ENCODE data around the gene LSR. TPM values are rescaled to one million over a fixed set of nuclear protein-coding genes. Genes with fewer than 3 reads are reported as not detected.

The LSR gene
- polyA plus RNA-seq, 1 experiment = 0.42 TPM

DNA sequence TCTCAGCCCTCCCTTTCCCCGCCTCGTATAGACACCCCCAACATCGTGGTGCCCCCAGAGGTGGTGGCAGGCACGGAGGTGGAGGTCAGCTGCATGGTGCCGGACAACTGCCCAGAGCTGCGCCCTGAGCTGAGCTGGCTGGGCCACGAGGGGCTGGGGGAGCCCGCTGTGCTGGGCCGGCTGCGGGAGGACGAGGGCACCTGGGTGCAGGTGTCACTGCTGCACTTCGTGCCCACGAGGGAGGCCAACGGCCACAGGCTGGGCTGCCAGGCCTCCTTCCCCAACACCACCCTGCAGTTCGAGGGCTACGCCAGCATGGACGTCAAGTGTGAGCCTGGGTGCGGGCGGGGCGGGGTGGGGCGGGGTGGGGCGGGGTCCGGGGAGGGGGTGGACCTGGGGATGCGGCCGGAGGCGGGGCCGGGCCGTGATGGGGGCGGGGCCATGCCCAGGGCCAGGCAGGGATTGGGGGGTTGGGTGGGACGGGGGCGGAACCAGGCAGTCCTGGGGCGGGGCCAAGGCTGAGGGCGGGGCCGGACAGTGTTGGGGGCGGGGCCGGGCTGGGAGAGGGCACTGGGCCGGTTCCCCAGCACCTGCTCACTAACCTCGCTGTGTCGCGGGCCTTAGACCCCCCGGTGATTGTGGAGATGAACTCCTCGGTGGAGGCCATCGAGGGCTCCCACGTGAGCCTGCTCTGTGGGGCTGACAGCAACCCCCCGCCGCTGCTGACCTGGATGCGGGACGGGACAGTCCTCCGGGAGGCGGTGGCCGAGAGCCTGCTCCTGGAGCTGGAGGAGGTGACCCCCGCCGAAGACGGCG is 50.9 kb downstream of the LSR start:
- no peak for DNase-seq (ENCODE audit: low read depth)
- POLR2A ChIA-PET = no interaction called here
- H3K27me3 ChIP-seq (ENCODE audit: control insufficient read depth, insufficient read depth, low read length) = no peaks in the 10 kb centered on the region
- no peak overlapping the region for H3K4me3 ChIP-seq (ENCODE audit: low read depth, low read length)
- CTCF ChIA-PET = no interaction called here
- H3K36me3 ChIP-seq (ENCODE audit: control insufficient read depth, insufficient read depth, low read length) = no peaks in the 10 kb centered on the region
- TF ChIP-seq, protein P1, sequence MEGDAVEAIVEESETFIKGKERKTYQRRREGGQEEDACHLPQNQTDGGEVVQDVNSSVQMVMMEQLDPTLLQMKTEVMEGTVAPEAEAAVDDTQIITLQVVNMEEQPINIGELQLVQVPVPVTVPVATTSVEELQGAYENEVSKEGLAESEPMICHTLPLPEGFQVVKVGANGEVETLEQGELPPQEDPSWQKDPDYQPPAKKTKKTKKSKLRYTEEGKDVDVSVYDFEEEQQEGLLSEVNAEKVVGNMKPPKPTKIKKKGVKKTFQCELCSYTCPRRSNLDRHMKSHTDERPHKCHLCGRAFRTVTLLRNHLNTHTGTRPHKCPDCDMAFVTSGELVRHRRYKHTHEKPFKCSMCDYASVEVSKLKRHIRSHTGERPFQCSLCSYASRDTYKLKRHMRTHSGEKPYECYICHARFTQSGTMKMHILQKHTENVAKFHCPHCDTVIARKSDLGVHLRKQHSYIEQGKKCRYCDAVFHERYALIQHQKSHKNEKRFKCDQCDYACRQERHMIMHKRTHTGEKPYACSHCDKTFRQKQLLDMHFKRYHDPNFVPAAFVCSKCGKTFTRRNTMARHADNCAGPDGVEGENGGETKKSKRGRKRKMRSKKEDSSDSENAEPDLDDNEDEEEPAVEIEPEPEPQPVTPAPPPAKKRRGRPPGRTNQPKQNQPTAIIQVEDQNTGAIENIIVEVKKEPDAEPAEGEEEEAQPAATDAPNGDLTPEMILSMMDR (IDR thresholded peaks at IDR 0.05; ENCODE audit: insufficient read depth, low read depth, low read length) = no peak

DNA sequence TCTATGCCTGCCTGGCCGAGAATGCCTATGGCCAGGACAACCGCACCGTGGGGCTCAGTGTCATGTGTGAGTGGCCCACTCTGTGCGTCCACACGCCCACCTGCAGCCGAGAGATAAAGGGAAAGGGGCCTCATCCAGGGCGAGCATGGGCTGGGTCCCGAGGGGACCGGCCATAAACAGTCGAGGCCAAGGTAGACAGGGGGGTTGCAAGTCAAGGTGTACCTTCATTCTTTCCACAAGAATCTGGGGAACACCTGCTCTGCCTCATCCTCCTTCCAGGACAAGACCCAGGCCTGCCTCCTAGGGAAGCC is 51.5 kb downstream of the LSR start:
- CTCF ChIA-PET = no interaction called here
- TF ChIP-seq, protein P1 (IDR thresholded peaks at IDR 0.05; ENCODE audit: insufficient read depth, low read depth, low read length) = no peak
- Histone ChIP-seq H3K27me3 (ENCODE audit: control insufficient read depth, insufficient read depth, low read length) (no peaks in the 10 kb centered on the region), H3K4me3 (ENCODE audit: low read depth, low read length) (no peak overlapping the region), H3K36me3 (ENCODE audit: control insufficient read depth, insufficient read depth, low read length) (no peaks in the 10 kb centered on the region)
- DNase-seq (ENCODE audit: low read depth) = no peak
- POLR2A ChIA-PET = no interaction called here

DNA sequence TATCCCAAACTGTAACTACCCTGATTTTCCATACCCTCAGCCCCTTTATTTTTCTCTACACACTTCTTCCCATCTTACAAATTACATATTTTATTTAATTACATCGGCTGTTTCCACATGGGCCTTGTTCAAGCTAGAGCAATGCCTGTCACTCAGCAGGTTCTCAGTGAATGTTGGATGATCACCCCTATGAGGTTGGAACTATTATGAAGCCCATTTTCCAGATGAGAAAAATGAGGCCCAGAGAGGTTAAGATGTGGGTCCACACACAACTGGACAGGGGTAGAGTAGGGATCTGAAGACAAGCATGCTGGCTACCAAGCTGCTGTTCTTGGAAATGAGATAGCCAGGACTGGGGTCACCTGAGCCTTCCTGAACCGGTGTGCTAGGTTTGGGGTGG is 53.2 kb downstream of the LSR start:
- ChIA-PET POLR2A (no interaction called here), CTCF (no interaction called here)
- TF ChIP-seq, protein P1 (IDR thresholded peaks at IDR 0.05; ENCODE audit: insufficient read depth, low read depth, low read length) = no peak
- Histone ChIP-seq H3K27me3 (ENCODE audit: control insufficient read depth, insufficient read depth, low read length) (no peaks in the 10 kb centered on the region), H3K4me3 (ENCODE audit: low read depth, low read length) (no peak overlapping the region), H3K36me3 (ENCODE audit: control insufficient read depth, insufficient read depth, low read length) (no peaks in the 10 kb centered on the region)
- no peak for DNase-seq (ENCODE audit: low read depth)

DNA sequence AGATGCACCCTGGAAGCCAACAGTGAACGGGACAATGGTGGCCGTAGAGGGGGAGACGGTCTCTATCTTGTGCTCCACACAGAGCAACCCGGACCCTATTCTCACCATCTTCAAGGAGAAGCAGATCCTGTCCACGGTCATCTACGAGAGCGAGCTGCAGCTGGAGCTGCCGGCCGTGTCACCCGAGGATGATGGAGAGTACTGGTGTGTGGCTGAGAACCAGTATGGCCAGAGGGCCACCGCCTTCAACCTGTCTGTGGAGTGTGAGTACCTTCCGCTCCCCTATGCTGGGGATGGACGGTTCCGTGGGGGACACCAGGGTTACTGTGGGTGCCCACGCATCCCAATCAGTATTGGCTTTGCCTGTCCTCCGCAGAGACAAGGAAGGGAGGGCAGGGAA is 53.6 kb downstream of the LSR start:
- ChIA-PET CTCF (no interaction called here), POLR2A (no interaction called here)
- H3K4me3 ChIP-seq (ENCODE audit: low read depth, low read length) = no peak overlapping the region
- no peak for DNase-seq (ENCODE audit: low read depth)
- no peaks in the 10 kb centered on the region for H3K27me3 ChIP-seq (ENCODE audit: control insufficient read depth, insufficient read depth, low read length)
- TF ChIP-seq, protein P1 (IDR thresholded peaks at IDR 0.05; ENCODE audit: insufficient read depth, low read depth, low read length) = no peak
- no peaks in the 10 kb centered on the region for H3K36me3 ChIP-seq (ENCODE audit: control insufficient read depth, insufficient read depth, low read length)

DNA sequence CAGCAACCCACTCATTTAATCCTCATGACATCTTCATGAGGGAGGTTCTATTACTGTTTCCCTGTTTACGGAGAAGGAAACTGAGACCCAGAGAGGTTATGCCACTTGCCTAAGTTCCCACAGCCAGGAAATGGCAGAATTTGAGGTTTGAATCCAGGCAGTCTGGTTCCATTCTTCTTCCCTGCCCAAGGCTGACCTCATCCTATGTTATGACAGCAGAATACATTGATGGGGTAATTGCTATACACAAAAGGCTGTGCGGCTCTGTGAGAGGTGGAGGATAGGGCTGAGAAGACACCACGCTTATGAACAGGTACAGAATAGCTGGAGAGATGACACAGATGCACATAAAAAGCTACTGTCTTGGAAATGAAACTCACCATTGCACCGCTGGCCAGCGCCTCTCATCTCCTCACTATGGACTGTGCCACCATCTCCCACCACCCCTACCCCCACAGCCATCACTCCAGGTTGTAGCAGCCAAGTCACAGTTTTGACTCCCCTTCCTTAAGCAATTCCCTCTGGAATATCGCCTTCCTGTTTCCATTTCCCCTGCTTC is 54.6 kb downstream of the LSR start:
- no peak for DNase-seq (ENCODE audit: low read depth)
- ChIA-PET POLR2A (no interaction called here), CTCF (no interaction called here)
- Histone ChIP-seq H3K27me3 (ENCODE audit: control insufficient read depth, insufficient read depth, low read length) (no peaks in the 10 kb centered on the region), H3K36me3 (ENCODE audit: control insufficient read depth, insufficient read depth, low read length) (no peaks in the 10 kb centered on the region), H3K4me3 (ENCODE audit: low read depth, low read length) (no peak overlapping the region)
- TF ChIP-seq, protein P1 (IDR thresholded peaks at IDR 0.05; ENCODE audit: insufficient read depth, low read depth, low read length) = no peak
